AG09319 (cell line): ENCODE data around the gene OR2B3.

Experiments
- DNase-seq: peaks from one replicate; pipeline ENCODE4 v3.0.0-alpha.2; 2010; ENCODE audit warnings: low read depth; ENCODE audit errors: extremely low read depth
- CTCF ChIP-seq: IDR thresholded peaks from 2 replicates; pipeline ENCODE4 v1.5.1; 2011; ENCODE audit warnings: low read depth, mild to moderate bottlenecking, inconsistent platforms, low read length, moderate library complexity

The OR2B3 gene

DNA sequence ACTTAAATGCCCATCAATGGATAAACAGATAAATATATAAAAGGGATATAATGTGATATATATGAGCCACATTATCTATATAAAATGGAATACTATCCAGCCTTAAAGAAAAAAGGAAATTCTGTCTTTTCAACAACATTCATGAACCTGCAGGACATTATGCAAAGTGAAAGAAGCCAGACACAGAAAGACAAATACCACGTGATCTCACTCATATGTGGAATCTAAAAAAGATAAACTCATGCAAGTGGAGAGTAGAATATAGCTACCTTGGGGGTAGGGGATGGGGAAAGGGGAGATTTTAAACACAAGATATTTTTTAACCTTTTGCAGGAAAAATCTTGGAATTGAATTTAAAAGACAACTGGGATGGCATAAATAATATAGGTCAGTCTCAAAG, 10.7 kb upstream of the OR2B3 start:
- no peak for DNase-seq
- TF ChIP-seq CTCF = no peak

DNA sequence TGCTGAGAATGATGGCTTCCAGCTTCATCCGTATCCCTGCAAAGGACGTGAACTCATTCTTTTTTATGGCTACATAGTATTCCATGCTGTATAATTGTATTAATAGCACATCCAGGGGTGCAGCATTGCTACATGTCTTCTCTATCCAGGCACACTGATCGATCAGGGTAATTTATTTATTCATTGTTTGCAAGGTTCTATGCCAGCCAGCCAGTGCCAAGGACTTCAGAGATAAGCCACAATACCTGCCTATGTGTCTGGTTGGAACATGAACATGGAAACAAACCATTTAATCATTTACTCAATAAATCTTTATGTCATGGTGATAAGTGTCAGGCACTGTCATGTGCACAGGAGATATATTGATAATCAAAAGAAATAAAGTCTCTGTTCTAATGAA, 5.8 kb upstream of the OR2B3 start:
- no peak for TF ChIP-seq CTCF
- DNase-seq = no peak

DNA sequence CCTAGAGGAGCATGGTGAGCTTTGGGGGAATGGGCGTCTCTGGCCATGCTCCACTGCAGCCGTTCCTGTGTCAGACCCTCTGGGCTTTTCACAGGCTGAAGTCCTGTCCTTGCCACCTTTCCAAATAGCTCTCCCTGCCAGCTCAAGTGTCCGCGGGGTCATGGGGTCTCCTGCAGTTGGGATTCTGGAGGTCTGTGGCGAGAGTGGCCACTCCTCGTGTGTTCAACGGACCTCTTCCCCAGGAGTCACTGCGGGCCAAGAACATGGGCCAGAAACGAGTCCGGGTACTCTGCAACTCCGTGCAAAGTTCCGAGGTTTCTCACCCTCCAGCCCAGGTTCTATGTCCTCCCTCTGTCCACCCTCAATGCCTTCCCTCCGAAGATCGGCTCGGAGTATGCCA, 4.7 kb downstream of the OR2B3 start:
- TF ChIP-seq CTCF = no peak
- no peak for DNase-seq

DNA sequence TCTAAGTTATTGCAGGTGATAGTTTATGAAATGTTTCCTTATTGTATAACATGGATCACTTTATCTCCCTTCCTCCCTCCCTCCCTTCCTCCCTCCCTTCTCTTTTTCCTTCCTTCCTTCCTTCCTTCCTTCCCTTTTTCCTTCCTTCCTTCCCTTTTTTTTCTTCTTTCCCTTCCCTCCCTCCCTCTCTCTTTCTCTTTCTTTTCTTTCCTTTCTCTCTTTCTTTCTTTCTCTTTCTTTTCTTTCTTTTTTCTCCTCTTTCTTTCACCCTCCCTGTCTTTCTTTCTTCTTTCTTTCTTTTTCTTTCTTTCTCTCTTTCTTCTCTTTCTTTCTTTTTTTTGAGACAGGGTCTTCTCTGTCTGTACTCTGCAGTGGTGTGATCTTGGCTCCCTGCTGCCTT, 5.8 kb downstream of the OR2B3 start:
- DNase-seq = no peak
- TF ChIP-seq CTCF = no peak

DNA sequence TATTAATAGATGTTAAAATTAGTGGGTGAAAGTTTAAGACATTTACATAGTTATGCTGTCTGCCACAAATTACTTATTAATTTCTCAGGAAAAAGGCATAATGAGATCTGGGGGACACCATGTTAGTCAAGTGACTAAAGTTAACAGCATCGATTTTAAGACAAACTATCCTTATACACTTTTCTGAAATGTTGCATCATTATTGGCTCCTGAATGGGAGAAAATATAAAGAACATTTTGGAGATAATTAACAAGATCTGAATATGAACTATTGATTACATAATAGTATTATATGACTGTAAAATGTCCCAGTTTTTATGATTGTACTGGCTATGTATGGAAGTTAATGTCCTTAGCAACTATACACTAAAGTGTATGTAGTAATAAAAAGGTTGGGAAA, 7.9 kb downstream of the OR2B3 start:
- TF ChIP-seq CTCF = no peak
- no peak for DNase-seq

GRCh38 chr6:29071831-29072723, 15.0 kb downstream of the OR2B3 start:
- no peak for DNase-seq
- no peak; the same call in 1 of the 2 replicates for TF ChIP-seq CTCF

DNA sequence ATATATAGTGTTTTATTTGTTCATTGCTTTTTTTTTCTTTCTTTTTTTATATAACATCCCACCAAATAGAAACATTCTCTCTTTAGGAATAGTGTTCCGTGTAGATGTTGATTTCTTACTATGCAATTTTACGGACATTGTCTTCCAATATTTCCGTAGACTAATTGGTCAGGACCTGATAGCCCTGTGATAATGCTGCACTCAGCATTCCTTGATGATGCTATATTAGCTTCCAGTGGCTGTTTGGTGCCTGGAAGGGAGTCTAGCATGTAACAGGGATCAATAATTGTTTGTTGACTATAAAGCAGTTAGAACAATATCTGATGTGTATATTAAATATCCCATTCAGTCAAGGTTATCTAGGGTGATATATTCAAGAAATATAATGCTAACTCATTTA, 35.4 kb downstream of the OR2B3 start:
- no peak for DNase-seq
- no peak for TF ChIP-seq CTCF
